Endothelial cell of umbilical vein (primary cell): ENCODE data around the gene RASGRF2. TPM values are rescaled to one million over a fixed set of nuclear protein-coding genes. Genes with fewer than 3 reads are reported as not detected.

Experiments used
- BruUV-seq: library from RNA; stranded (reverse); fragments of 400-500 nt; replicated peaks from 2 replicates; lab custom pipeline; 2021; lab: Mats Ljungman, UMichigan
- CTCF ChIA-PET: fragments of 300-600, 350-600 bp; sonication (Branson Sonifier 250); formaldehyde crosslinking; loops from one replicate; lab custom pipeline; 2021; ENCODE audit warnings: antibody characterized with exemption, inconsistent platforms; lab: Charles Lee
- POLR2A ChIA-PET: fragments of 300-600, 350-600 bp; sonication (Branson Sonifier 250); formaldehyde crosslinking; loops from one replicate; lab custom pipeline; 2021; ENCODE audit warnings: antibody characterized with exemption, inconsistent platforms; lab: Charles Lee
- DNase-seq: peaks from one replicate; pipeline ENCODE4 v3.0.0-alpha.2; 2011; ENCODE audit warnings: low read depth, low spot score
- FAIRE-seq: peaks from 2 replicates; lab custom pipeline; 2011; peaks lifted over from hg19 to GRCh38; lab: Jason Lieb, UNC
- H2AFZ ChIP-seq: 2 replicates; pipeline ENCODE4 v1.6.0; 2012; ENCODE audit warnings: low read depth, low read length, control low read depth, inconsistent platforms
- H3K27ac ChIP-seq: 2 replicates; pipeline ENCODE4 v1.5.1; 2011; ENCODE audit warnings: low read depth, mild to moderate bottlenecking, control low read depth, low read length, moderate library complexity; ENCODE audit not compliant: insufficient read depth
- H3K27me3 ChIP-seq, 2 experiments: 2 replicates each; pipeline versions ENCODE4 v1.6.0 to v1.6.1; 2011; ENCODE audit warnings: low read length in 2 of 2, mixed read lengths in 1 of 2; ENCODE audit not compliant: control insufficient read depth in 2 of 2, insufficient read depth in 2 of 2
- H3K36me3 ChIP-seq, 2 experiments: 2 replicates in 1 of 2; 3 replicates in 1 of 2; pipeline ENCODE4 v1.5.1; 2011; ENCODE audit warnings: low read length in 2 of 2, mild to moderate bottlenecking in 1 of 2, moderate library complexity in 1 of 2; ENCODE audit not compliant: control insufficient read depth in 2 of 2, insufficient read depth in 2 of 2; ENCODE audit errors: extremely low read depth in 1 of 2
- H3K4me1 ChIP-seq: 3 replicates; pipeline ENCODE4 v1.5.1; 2011; ENCODE audit warnings: mild to moderate bottlenecking, low read length; ENCODE audit not compliant: control insufficient read depth, insufficient read depth; ENCODE audit errors: extremely low read depth
- H3K4me2 ChIP-seq: 2 replicates; pipeline ENCODE4 v1.6.1; 2011; ENCODE audit warnings: low read length, control low read depth, mixed read lengths; ENCODE audit not compliant: insufficient read depth
- H3K4me3 ChIP-seq, 3 experiments: fragments of 200-600 bp in 1 of 3; sonication (generic), shearing (Covaris generic) in 1 of 3; replicated peaks in 1 of 3; 2 replicates each; pipeline ENCODE4 v1.5.1; 2011 to 2016; ENCODE audit warnings: control low read depth in 3 of 3, low read length in 3 of 3, mild to moderate bottlenecking in 2 of 3, inconsistent platforms in 1 of 3, low read depth in 1 of 3, moderate library complexity in 1 of 3; ENCODE audit not compliant: insufficient read depth in 1 of 3
- H3K79me2 ChIP-seq: 2 replicates; pipeline ENCODE4 v1.6.0; 2012; ENCODE audit warnings: low read length, inconsistent platforms; ENCODE audit not compliant: control insufficient read depth, insufficient read depth
- H3K9ac ChIP-seq: replicated peaks from 2 replicates; pipeline ENCODE3; 2011; ENCODE audit warnings: low read length, control low read depth; ENCODE audit not compliant: insufficient read depth; ENCODE audit errors: extremely low read depth
- H3K9me1 ChIP-seq: replicated peaks from 3 replicates; pipeline ENCODE4 v1.6.0; 2011; ENCODE audit warnings: mild to moderate bottlenecking, low read length; ENCODE audit not compliant: control insufficient read depth, insufficient read depth; ENCODE audit errors: extremely low read depth
- H3K9me3 ChIP-seq: replicated peaks from 2 replicates; pipeline ENCODE4 v1.5.1; 2012; ENCODE audit warnings: low read length, inconsistent platforms; ENCODE audit not compliant: control insufficient read depth, insufficient read depth
- H4K20me1 ChIP-seq: replicated peaks from 2 replicates; pipeline ENCODE3; 2011; ENCODE audit warnings: mild to moderate bottlenecking, low read length; ENCODE audit not compliant: control insufficient read depth, insufficient read depth; ENCODE audit errors: extremely low read depth
- CTCF ChIP-seq, 2 donors: IDR thresholded peaks; 1 replicate in 1 of 2; 2 replicates in 1 of 2; pipeline ENCODE4 v1.5.1; 2011; ENCODE audit warnings: low read length in 2 of 2, mild to moderate bottlenecking in 2 of 2, moderate library complexity in 2 of 2, control low read depth in 1 of 2, inconsistent platforms in 1 of 2, low read depth in 1 of 2; ENCODE audit not compliant: insufficient read depth in 1 of 2; ENCODE audit errors: extremely low read depth in 1 of 2
- FOS ChIP-seq: IDR thresholded peaks from 2 replicates; pipeline ENCODE4 v1.6.1; 2011; ENCODE audit warnings: mild to moderate bottlenecking, low read length, moderate library complexity, borderline replicate concordance; ENCODE audit not compliant: insufficient read depth
- JUN ChIP-seq: IDR thresholded peaks from 2 replicates; pipeline ENCODE4 v1.6.1; 2011; ENCODE audit warnings: borderline replicate concordance, low read depth; ENCODE audit not compliant: insufficient read length, insufficient read depth
- MAX ChIP-seq: IDR thresholded peaks from 2 replicates; pipeline ENCODE4 v1.6.1; 2011; ENCODE audit not compliant: insufficient read depth, insufficient read length
- MYC ChIP-seq: IDR thresholded peaks from one replicate; pipeline ENCODE4 v1.6.1; 2011; ENCODE audit warnings: mild to moderate bottlenecking, low read depth, low read length
- POLR2A ChIP-seq: IDR thresholded peaks from 2 replicates; pipeline ENCODE4 v1.6.1; 2012; ENCODE audit warnings: low read depth, mild to moderate bottlenecking, control low read depth, low read length
- POLR2AphosphoS5 ChIP-seq: IDR thresholded peaks from 2 replicates; pipeline ENCODE4 v1.6.1; 2012; ENCODE audit warnings: low read depth, mild to moderate bottlenecking, control low read depth, low read length, moderate library complexity; ENCODE audit not compliant: insufficient read depth
- dilution Hi-C: fragments of 300-500 bp; cut with MboI; formaldehyde crosslinking; loops from one replicate; pipeline ENCODE4 v1.15.0; 2019; ENCODE audit warnings: low sequenced_read_pairs; ENCODE audit not compliant: extremely low pct_ligation_motif_present
- intact Hi-C: fragments of 100-400 bp; cut with micrococcal nuclease; formaldehyde crosslinking; loops from one replicate; pipeline ENCODE4 v1.10.0; 2022
- polyA plus RNA-seq, 4 experiments: library from polyadenylated mRNA; depleted of rRNA in 3 of 4; stranded (reverse) in 3 of 4; unstranded in 1 of 4; fragments of >200 nt; gene quantifications; 2 replicates each; pipeline versions ENCODE4 v1.2.1 to v1.2.3, GENCODE V29; 2011 to 2012; ENCODE audit warnings: missing spikeins in 1 of 4
- total RNA-seq: library from RNA; stranded (reverse); gene quantifications from 2 replicates; pipeline ENCODE4 v1.2.3, GENCODE V29; 2021

Gene RASGRF2
- total and polyA plus RNA-seq, 2 donors (not counting 3 experiments of a cell fraction or from before 2014, with no cell fraction given): 0.41 to 4.0 TPM

GRCh38 chr5:81187885-81188284 lies 227.7 kb downstream of the RASGRF2 start:
- Histone ChIP-seq H3K79me2 (no peaks in the 10 kb centered on the region), H3K27ac (no peak overlapping the region)

More at GRCh38 chr5:81187885-81188284, 227.7 kb downstream of the RASGRF2 start:
- H3K9ac ChIP-seq: no peak overlapping the region
- no peak overlapping the region for H3K4me3 ChIP-seq
- peaks cover 5 to 11% of the 10 kb centered on the region in 2 experiments for H3K27me3 ChIP-seq
- ChIA-PET CTCF (interaction anchor here (0.5 to 1.2 kb wide), 2 partner anchors 57 to 880 kb away, joined by 3 to 4 read pairs; no protein-coding TSS in a partner anchor), POLR2A (no interaction called here)
- H3K4me1 ChIP-seq: no peaks in the 10 kb centered on the region
- TF ChIP-seq CTCF (IDR thresholded peaks at IDR 0.05; ENCODE audit: extremely low read depth in 1 of 2, insufficient read depth in 1 of 2, low read depth in 1 of 2, low read length in 2 of 2) (no peak), POLR2A (no peak), POLR2AphosphoS5 (no peak), MYC (no peak), MAX (no peak), JUN (no peak), FOS (no peak)
- intact Hi-C loops: no loop called here
- no peaks in the 10 kb centered on the region for H4K20me1 ChIP-seq
- no peaks in the 10 kb centered on the region for H3K9me1 ChIP-seq
- H3K9me3 ChIP-seq: no peaks in the 10 kb centered on the region
- no peak overlapping the region for H3K4me2 ChIP-seq
- FAIRE-seq (no peak), DNase-seq (no peak)
- dilution Hi-C loops: no loop called here
- no peaks in the 10 kb centered on the region for H3K36me3 ChIP-seq
- no peak overlapping the region for H2AFZ ChIP-seq
- no TSS peak for BruUV-seq
